ENCODE measurements around the gene NPC1.

DNA sequence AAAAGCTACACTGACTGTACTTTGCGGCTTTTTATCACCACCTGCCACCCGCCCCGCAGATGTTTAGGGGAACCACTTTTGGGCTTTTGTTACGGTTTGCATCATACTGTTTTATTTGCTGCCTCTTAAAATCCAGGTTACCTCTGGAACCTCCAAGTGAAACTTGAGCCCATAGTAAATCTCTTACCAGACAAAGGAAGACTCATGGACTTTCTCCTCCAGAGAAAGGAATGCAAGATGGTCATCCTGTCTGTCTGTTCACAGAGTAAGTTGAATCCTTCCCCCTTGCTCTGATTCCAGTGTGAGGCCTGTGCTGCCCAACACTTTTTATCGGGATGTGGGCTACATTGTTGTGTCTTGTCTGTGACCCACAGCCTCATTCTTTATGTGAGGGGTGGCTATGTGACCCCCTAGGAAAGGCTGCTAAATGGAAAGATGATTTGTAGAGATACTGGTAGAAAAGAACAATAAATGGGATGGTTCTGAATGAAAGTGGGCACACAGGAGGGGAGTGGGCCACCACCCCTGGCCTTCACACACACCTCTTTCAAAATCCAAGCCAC is 59.7 kb downstream of the NPC1 start:
- TF ChIP-seq EP300 (IDR thresholded peaks at IDR 0.05) (no peak), CTCF (IDR thresholded peaks at IDR 0.05) (no peak), POLR2A (IDR thresholded peaks at IDR 0.05) (no peak)

Measured in ovary (tissue), 3 donors.